Measurements from ENCODE around the gene HIVEP2. TPM values are rescaled to one million over a fixed set of nuclear protein-coding genes. Genes with fewer than 3 reads are reported as not detected.
A peak's percentile ranks its signal among the peaks of the same experiment; 100 is the strongest.

HIVEP2 gene
- polyA plus RNA-seq, 3 donors: 10.9 to 13.4 (median 12.6) TPM

DNA sequence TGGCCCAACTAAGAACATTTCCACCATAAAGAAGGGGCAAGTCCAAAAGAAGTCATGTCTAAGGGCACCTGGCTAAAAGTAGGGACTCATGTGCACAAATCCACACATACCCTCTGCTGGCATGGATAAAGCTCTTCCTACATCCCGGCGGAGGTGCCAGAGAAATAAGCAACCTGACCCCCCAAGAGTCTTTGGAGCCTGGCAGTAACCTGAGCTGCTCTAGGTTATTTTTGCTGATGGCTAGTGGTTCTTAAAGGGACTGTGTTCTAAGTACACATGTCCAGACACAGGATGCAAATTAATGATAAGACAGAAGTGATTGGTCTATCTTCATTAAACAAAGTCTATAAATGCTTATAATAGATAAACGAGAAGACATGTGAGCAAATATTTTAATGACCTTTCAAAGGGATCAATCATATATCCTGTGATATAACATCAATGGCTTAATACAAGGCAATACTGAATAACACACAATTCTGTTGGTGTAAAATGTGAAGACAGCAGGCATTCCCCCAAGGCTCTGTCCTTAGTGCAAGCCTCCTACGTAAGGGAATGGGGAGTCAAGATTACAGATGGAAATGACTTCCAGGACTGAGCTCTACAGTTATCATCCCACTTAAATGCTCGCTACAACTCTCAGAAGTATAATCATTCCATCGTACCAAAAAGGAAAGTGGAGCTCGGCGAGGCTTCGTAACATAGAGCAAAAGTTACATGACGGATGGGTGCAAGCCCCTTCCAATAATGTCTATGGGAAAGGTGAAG lies 52.5 kb downstream of the HIVEP2 start:
- DNase-seq: no peak

DNA sequence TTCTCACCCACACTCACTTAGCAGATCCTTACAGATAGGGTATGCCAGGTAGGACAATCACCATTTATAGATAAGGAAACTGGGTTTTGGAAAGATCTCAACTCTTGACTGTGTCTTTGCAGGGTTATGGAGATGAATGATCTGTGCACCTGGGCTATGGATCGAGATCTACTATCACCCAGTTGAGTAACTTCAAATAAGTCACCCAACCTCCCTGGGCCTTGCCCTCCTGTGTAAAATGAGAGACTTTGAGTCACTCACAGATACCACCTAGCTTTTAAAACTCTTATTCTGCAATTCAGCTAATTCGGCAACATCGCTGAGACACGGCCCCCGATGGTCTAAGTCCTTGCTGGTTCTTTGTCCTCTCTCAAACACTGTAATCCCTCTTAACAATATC lies 53.5 kb downstream of the HIVEP2 start:
- DNase-seq: no peak

DNA sequence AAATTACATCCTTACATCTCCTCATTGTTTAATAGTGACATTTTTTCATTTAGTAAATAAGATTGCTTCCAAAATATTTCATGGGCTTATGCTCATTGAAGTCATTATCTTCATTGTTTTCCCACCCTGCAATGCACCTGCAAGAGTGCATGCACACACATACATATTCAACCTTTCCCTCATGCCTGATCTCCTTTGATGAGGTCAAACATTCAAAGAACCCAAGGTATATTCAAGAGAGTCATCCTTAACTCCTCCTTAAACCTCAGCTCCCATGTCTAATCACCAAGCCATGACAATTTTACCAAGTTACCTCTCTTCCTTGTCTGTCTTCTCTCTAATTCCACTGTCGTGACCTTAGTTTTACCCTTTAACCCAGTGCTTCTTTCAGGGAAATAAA lies 56.5 kb downstream of the HIVEP2 start:
- no peak for DNase-seq

DNA sequence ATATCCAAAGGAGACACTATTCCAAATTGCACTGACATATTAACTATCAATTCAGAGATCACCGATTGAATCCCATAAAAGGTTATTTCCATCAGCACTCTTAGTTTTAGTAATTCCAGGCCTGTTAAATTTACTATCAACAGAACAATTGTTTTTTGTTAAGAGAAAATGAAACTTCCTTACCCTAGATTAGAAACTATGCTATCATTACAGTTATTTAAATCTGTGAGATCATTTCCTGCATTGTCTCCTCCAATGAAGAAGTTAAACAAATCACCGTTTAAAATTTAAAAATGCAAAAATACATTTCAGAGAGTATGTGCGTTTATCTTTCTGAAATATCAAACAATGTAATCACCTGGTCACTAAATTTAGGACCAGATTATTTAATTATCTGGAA lies 57.5 kb downstream of the HIVEP2 start:
- DNase-seq: no peak

DNA sequence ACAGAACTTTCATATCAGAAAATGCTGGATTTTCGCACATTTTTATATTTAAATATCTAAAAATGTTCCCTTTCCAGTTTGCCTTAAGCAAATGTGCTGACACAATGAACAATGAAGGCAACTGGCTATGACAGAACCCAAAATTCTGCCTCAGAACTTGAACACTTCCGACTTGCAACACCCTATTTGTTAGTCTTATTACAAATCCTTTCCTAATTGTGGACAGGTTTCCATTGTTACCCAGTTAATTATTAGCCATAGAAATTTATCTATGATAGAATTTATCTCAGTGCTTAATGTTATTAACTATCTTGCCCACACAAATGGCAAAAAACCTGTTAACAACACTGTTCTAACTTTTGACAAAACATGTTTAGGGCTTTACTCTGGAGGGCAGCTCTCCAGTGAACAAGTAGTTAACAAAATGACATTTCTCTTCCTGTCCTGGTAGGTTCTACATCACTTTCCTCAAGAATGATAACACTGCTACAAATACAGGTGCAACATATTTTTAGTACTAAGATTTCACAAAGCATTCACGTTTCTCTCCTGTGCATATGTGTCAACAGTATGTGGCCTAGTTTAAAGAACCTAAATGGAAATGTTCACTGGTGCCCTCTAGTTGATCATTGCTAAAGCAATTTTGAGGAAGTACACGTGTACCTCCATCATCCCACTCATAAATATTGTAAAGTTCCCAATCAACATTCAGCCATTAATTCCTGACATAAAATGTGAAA lies 58.4 kb downstream of the HIVEP2 start:
- DNase-seq: peak; percentile 34

DNA sequence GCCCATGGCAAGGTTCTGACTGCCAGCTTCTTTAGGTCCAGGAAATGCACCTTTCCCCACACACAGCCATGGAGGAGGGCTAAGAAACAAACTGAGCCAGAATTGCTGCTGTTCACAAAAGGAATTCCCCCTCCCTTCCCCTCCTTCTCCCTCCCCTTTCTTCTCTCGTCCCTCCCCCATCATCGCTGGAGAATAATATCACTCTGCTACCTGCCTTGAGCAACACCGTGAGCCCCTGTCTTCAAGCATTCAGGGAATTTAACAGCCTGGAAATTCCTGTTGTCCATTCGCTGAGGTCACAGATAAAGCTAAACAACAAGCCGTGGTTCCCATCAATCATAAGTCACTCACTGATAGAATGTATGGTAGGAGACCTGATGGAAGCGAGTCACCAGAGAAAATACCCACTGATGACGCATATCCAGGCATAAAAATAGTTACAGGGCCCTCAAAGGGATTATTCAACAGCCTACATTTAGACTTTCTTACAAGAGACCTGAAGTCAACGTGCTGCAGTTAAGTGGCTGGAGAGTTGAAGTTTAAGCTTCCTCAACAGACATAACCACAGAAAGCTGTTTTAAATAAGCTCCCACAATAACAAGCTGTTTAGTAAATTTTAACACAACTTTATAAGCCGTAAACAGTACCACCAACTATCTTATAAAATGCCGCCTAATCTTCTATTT lies 59.7 kb downstream of the HIVEP2 start:
- DNase-seq: peak; percentile 84

DNA sequence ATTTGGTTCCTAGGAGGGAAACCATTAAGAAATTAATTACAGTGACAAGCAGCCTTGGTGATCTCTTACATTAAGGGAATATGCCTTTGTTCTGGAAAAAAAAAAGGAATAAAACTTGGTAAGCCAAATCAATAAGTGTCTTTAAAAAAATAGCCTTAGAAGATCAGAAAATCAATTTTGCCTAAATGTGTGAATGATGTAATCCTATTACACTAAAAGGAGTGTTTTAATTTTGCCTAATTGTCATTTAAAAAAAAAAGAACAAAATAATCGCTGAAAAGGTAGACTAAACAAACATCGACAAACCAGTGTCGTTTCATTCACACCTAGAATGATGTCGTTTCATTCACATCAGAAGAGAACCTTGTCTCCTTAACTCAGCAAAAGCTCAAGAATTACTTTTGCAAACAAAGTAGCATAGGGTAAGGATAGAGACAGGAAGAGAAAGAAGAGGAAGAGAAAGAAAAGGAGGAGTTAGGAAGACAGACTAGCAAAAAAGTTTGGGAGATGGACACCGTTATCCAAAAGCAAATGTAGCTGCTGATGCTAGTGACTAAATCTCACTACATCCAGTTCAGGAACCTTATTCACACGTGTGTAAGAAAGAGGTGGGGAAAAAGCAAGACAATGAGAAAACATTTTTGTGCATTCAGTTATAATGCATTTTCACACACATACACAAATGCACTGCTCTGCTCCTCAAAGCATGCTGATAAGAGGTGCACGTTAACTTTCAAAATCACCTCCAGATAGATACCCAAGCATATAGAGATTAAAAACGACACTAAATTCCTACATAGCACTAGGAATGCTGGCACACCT lies 60.6 kb downstream of the HIVEP2 start:
- DNase-seq: no peak

DNA sequence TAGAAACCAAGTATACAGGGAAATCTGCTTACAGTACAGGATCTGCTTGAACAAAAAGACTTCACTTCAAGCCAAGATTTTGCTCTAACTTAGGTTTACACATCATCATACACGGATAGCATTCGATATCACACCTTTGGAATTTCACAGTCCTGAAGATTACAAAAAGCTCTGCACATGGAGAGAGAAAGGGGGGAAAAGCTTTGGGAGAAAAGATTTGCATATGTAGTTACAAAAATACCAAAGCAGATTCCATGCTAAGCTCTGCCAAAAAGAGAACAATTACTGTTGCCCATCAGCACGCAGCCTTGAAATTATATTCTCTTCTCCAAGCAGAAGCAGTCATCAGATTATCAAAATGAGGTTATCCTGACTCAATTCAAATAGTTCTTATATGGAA lies 62.0 kb downstream of the HIVEP2 start:
- DNase-seq: no peak

DNA sequence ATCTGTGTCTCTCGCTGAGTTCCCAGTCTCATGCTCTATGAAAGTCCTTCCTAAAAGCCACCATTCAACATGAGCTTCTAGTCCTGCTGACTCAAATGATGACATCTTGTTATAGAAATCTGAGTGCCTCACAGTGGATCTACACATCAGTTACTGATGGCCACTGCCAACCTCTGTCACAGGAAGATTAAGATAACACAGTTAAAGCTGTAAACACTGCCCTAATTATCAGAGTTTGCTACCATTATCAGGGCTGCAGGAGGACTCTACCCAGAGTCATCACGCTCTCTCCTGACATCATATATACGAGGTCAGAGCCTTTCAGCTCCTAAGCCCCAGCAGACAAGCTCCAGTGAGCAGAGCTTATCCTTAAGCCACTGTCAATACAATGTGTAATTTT lies 63.2 kb downstream of the HIVEP2 start:
- no peak for DNase-seq

DNA sequence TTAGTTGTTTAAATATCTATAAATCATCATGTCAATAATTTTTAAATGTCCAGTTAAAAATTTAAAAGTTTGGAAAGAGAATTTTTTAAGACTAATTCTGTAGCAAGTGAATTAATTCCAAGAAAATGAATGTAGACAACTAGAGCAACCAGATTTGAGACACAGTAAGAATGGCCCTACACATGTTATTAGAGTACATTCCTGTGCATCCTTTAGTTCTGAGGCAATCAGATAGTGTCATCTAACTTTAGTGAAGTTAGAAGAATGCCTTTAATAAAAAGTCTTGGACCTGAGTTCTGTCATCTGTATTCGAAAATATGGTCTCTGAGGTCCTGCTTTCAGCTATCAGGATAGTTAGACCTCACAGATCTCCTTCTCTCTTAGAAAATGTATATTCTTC lies 63.7 kb downstream of the HIVEP2 start:
- no peak for DNase-seq

DNA sequence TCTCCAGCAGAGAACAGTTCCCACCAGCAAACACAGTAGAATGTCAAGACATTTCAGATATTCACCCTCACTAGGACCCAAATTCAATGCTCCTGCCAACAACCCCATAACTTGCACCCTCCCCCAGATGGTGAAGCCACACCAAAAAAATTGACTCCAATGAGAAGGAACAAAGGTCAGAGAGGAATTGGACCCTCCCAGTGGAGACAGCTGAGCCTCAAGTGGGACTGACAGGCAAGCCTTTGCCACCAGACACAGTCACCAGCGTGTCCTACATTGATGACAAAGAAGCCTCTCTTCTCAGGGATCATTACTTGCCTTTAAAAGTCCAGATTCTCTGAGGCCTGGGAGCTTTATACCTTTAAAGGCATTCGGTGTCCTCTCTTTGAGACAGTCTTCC lies 64.8 kb downstream of the HIVEP2 start:
- no peak for DNase-seq

DNA sequence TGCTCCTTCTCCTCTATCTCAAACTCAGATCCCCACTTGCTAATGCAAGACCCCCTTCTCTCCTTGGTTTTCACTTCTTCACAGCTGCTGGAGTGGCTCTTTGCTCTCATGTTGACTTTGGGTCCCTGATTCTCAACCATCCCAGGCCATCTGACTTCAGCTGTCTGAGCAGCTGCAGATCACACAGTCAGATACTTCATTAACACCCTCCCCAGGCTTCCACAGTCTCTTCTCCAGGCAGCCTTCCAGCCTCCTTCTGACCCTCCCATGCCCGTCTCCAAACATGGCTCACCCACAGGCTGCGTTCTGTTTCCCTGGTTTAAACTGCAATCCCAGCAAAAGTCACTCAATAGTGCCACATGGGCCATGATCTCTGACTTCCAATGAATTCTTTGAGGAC lies 65.4 kb downstream of the HIVEP2 start:
- DNase-seq: no peak

DNA sequence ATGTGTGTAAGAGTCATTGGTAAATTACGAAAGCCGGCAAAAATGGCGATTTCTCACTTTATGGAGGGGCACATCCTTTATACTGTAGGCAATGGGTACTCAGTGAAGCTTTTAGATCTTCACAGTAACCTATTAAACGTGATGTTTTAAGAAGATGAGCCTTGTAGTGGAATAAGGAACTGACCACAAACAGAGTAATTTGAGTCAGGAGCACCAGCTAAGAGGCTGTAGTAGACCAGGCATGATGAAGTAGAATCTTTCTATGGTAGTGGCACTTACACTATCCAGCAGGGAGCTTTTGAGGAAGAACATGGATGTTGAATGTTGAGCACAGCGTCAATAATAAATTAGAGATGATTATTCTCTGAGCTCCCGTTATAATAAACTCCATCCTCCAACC lies 65.9 kb downstream of the HIVEP2 start:
- no peak for DNase-seq

DNA sequence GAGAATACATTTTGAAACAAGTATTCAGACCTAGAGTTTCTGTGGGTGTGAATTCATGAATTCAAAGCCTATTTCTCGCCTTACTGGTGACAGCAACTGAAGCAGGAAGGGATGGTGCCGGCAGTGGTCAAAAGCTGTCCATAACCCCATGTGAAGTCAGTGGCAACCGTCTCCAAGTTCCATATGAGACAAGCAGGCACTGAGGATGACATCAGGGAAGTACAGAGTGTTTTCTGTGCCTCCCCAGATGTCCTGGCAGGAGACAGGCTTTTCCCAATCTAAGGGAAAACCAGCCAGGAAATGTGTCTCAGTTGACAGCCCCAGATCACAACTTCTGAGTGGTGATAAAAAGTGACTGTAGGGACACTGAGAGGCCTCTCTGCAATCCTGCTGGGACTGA lies 66.6 kb downstream of the HIVEP2 start:
- no peak for DNase-seq

DNA sequence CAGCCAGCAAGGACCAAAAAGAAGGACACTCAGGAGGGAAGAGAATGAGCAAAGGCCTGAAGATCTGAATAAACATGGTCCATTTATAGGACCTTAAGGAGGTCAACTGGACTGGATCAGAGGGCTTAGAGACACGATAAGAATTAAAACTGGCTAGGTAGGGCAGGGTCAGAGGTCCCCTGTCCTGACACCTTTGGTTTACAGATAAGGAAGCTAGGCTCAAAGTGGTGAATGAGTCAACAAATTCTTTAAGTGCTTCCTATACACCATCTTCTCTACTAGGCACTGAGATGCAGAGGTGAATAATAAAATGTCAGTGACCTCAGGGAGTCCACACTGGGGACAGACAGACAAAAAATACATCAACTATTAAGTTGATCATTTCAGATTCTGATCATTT lies 70.3 kb downstream of the HIVEP2 start:
- no peak for DNase-seq

DNA sequence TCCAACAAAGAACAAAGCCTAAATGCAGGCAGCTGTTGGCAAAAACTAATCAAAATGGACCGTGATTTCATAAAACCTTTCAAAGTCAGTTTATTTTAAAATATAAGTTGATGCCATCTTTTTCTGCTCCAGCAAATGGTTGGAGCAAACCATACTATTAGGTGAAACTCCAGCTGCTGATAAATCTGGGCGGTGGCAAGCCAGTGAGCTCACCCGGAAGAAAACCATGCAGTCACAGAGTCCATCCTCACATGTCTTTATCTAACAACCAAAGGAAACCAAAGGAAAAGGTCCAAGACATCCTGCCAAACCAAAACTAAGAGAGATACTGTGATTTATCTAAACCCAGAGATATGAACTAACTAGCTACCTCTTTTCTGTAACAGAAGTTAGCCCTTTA lies 72.6 kb downstream of the HIVEP2 start:
- no peak for DNase-seq

DNA sequence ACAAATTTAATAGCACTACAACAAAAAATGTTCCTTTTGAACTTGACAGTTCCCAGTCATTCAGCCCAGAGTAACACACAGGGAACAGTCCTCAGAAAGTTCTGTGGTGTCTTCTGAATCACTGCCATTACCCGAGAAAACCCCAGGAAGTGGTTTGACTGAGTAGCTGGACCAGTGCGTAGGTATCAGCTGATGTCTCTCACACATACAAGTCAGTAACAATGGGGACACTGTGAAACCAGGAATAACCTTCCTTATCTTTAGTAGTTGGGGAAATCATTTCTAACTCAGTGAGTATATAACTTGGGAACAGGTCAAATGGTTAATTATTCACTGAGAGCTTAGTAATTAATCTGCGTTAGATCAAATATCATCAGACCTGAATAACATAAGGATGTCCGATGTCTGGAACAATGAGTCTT lies 73.1 kb downstream of the HIVEP2 start:
- DNase-seq: no peak

DNA sequence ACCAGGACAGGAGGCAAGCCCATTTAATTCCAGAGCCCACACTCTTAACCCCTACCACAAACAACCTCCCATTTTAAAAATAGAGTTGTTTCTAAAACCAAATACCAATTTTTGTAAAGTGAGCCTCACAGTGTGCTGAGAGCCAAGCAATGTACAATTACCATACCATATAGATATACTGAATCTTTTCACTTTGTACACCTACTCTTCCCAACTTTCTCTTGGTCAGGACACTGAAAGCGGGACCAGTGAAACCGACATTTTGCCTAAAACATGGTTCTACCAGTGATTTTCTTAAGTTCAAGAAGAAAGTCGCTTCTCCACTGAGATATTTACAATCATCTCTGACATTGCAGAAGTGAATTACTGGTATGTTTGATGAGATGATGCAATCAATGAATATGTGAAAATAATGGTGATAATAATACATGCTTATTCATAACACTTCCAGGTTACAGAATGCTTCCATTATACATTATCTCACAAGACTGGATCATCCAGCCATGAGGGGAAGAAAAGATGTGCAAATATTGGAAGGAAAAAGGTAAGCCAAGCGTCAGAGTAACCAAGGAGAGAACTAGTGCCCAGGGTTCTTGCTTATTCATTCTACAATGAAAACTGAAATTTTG lies 74.1 kb downstream of the HIVEP2 start:
- DNase-seq: no peak

DNA sequence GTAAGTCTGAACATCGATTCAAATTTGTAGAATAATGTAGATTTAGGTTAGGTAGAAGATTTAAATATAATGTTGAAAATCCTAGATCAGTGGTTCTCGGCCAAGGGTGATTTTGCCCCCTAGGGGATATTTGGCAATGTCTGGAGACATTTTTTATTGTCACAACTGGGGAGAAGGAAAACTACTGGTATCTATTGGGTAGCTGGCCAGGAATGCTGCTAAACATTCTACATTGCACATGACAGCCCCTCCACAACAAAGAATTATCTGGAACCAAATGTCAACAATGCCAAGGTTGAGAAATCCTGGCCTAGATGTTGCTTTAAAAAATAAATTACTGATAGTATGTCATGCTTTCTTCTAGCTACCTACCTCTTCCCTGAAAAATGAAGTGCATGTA lies 76.1 kb downstream of the HIVEP2 start:
- no peak for DNase-seq

DNA sequence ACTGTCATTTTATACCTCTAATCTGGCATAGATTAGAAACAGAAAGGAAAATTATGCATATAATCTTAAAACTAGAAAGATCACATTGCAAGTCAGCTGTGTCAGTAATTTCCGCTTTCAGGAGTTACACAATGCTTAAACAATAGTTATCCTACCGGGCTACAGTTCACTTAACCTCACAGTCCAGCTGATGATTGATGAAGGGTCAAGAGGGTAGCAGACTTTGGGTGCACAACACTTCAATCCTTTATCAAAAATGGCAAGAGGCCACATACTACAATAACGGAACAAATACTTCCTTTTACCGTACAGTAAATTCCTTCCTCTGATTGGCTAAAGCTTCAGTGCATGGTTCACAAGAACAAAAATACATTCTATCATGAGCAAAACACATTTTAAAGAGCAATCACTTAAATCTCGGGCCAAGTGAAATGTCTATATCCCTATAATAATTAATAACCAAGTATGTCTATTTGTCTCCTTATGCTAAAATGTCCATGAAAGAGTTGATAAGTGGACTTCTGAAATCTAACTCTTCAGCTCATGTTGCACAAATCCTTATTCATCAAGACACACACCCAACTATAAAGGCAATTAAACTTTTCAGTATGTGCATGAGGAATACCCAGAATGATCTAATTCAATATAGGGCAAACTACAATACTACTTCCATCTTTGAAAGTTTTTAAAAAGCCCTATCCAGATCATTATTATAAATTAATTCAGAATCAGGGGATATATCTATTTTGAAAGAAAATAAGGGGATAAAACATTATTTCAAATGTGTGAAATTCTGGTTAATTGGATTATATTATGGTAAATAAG lies 76.8 kb downstream of the HIVEP2 start:
- DNase-seq: no peak

DNA sequence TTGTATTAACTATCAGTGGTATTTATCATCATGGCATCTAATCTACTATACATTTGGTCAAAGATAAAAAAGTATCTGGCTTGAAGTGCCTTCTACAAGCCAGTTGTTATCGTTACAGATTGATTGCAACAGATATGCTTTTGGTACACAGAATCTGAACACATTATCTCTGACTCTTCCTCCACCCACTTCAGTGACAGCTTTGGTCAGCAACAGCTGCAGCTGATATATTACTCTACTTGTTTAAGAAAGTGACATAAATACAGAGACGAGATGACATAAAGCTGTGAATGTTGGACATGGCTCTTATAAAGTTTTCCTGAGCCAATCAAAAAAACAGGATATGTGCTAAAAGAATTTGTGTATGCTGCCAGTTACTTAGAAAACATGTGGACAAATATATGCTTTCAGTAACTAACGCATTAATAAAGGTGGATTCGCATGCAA lies 77.6 kb downstream of the HIVEP2 start:
- DNase-seq: no peak

All from renal pelvis (tissue), 4 donors.